HCT116 (cell line): ENCODE results near the gene SLC66A1. TPM values are rescaled to one million over a fixed set of nuclear protein-coding genes. Genes with fewer than 3 reads are reported as not detected.

Experiments
- ATAC-seq: fragments of 200-7000 bp; cut with Tn5 transposase; 2 replicates; pipeline ENCODE4 v1.9.1; 2020; ENCODE audit warnings: mild to moderate bottlenecking, moderate library complexity
- BruUV-seq: library from RNA; stranded (reverse); fragments of 400-500 nt; replicated peaks from 2 replicates; lab custom pipeline; 2021; lab: Mats Ljungman, UMichigan
- CTCF ChIA-PET: fragments of 300-600 bp; sonication (Branson Sonifier 250); formaldehyde crosslinking; loops from one replicate; lab custom pipeline; 2021; ENCODE audit warnings: antibody characterized with exemption; lab: Charles Lee
- POLR2A ChIA-PET: fragments of 300-600, 350-600 bp; sonication (Branson Sonifier 250); formaldehyde crosslinking; loops from one replicate; lab custom pipeline; 2021; ENCODE audit warnings: antibody characterized with exemption; lab: Charles Lee
- RAD21 ChIA-PET, 2 experiments: fragments of 300-600 bp; sonication (Branson Sonifier 250); formaldehyde crosslinking; loops; one replicate each; lab custom pipeline; 2023; ENCODE audit warnings: low total read pairs in 2 of 2; ENCODE audit not compliant: uncharacterized antibody in 2 of 2, unreplicated experiment in 2 of 2, low non-redundant PET in 1 of 2; lab: Charles Lee
- DNase-seq: peaks from one replicate; pipeline ENCODE4 v3.0.0-alpha.2; 2010; ENCODE audit warnings: low read depth, low spot score
- H2AFZ ChIP-seq: fragments of 200-600 bp; shearing (Covaris generic), sonication (generic); 2 replicates; pipeline ENCODE4 v1.6.1; 2017; ENCODE audit warnings: low read depth, mixed run types, mixed read lengths, antibody characterized with exemption, low read length; ENCODE audit not compliant: poor library complexity, severe bottlenecking
- H3K27ac ChIP-seq: 2 replicates; pipeline ENCODE4 v1.5.1; 2012; ENCODE audit warnings: low read depth, low read length
- H3K27me3 ChIP-seq: fragments of 200-600 bp; sonication (generic); 2 replicates; pipeline ENCODE4 v1.6.1; 2016; ENCODE audit warnings: mixed run types, low read length, mixed read lengths; ENCODE audit not compliant: insufficient read depth
- H3K36me3 ChIP-seq, 2 experiments: fragments of 200-500 bp in 1 of 2; fragments of 200-600 bp in 1 of 2; sonication (Bioruptor generic) in 1 of 2; sonication (generic) in 1 of 2; 2 replicates each; pipeline versions ENCODE4 v1.5.1 to v1.6.1; 2014 to 2016; ENCODE audit warnings: low read length in 2 of 2, inconsistent platforms in 1 of 2, mixed read lengths in 1 of 2, mixed run types in 1 of 2; ENCODE audit not compliant: insufficient read depth in 2 of 2, control insufficient read depth in 1 of 2
- H3K4me1 ChIP-seq, 2 experiments: fragments of 200-600 bp in 1 of 2; sonication (generic) in 1 of 2; 2 replicates each; pipeline versions ENCODE4 v1.5.1 to v1.6.1; 2012 to 2017; ENCODE audit warnings: low read length in 2 of 2, inconsistent platforms in 1 of 2, mild to moderate bottlenecking in 1 of 2, mixed read lengths in 1 of 2, mixed run types in 1 of 2, moderate library complexity in 1 of 2; ENCODE audit not compliant: insufficient read depth in 2 of 2, control insufficient read depth in 1 of 2
- H3K4me2 ChIP-seq: fragments of 200-600 bp; sonication (generic); 2 replicates; pipeline ENCODE4 v1.6.1; 2017; ENCODE audit warnings: mixed run types, low read length, mixed read lengths
- H3K4me3 ChIP-seq, 2 experiments: fragments of 200-600 bp in 1 of 2; sonication (generic) in 1 of 2; replicated peaks in 1 of 2; 2 replicates each; pipeline ENCODE4 v1.5.1; 2011 to 2016; ENCODE audit warnings: low read length in 2 of 2, control low read depth in 1 of 2, low read depth in 1 of 2, mild to moderate bottlenecking in 1 of 2, mixed read lengths in 1 of 2, mixed run types in 1 of 2
- H3K79me2 ChIP-seq: fragments of 200-600 bp; sonication (generic); 2 replicates; pipeline ENCODE4 v1.6.1; 2017; ENCODE audit warnings: mild to moderate bottlenecking, mixed run types, low read length, moderate library complexity, mixed read lengths; ENCODE audit not compliant: insufficient read depth
- H3K9ac ChIP-seq: fragments of 200-600 bp; sonication (generic); 2 replicates; pipeline ENCODE4 v1.6.1; 2016; ENCODE audit warnings: low read length, mixed read lengths
- H3K9me2 ChIP-seq: fragments of 200-600 bp; sonication (generic), shearing (Covaris generic); 2 replicates; pipeline ENCODE4 v1.6.1; 2017; ENCODE audit warnings: mixed run types, mild to moderate bottlenecking, moderate library complexity; ENCODE audit not compliant: insufficient read depth
- H3K9me3 ChIP-seq, 2 experiments: fragments of 200-500 bp in 1 of 2; fragments of 200-600 bp in 1 of 2; sonication (Bioruptor generic) in 1 of 2; sonication (generic) in 1 of 2; 2 replicates each; pipeline ENCODE4 v1.6.1; 2014 to 2017; ENCODE audit warnings: low read length in 2 of 2, mixed read lengths in 2 of 2, inconsistent platforms in 1 of 2, low read depth in 1 of 2, mild to moderate bottlenecking in 1 of 2, mixed run types in 1 of 2, moderate library complexity in 1 of 2; ENCODE audit not compliant: control insufficient read depth in 1 of 2, insufficient read depth in 1 of 2
- H4K20me1 ChIP-seq: fragments of 200-600 bp; sonication (generic), shearing (Covaris generic); 2 replicates; pipeline ENCODE4 v1.6.1; 2017; ENCODE audit warnings: mixed run types, mild to moderate bottlenecking, moderate library complexity; ENCODE audit not compliant: insufficient read depth
- ATF3 ChIP-seq: IDR thresholded peaks from 2 replicates; pipeline ENCODE4 v1.6.1; 2012
- CBX3 ChIP-seq: IDR thresholded peaks from 2 replicates; pipeline ENCODE4 v1.6.1; 2012; ENCODE audit warnings: low read depth
- CEBPB ChIP-seq: IDR thresholded peaks from 2 replicates; pipeline ENCODE4 v1.6.1; 2012; ENCODE audit warnings: low read depth
- EGR1 ChIP-seq: IDR thresholded peaks from 2 replicates; pipeline ENCODE4 v1.6.1; 2012; ENCODE audit warnings: low read depth
- ELF1 ChIP-seq: IDR thresholded peaks from 2 replicates; pipeline ENCODE4 v1.6.1; 2012; ENCODE audit warnings: low read depth, borderline replicate concordance
- EZH2 ChIP-seq: fragments of 200-600 bp; sonication (generic); IDR thresholded peaks from 2 replicates; pipeline ENCODE4 v1.6.1; 2017; ENCODE audit warnings: antibody characterized with exemption, mixed run types
- EZH2phosphoT487 ChIP-seq: fragments of 200-600 bp; IDR thresholded peaks from 2 replicates; pipeline ENCODE4 v1.6.1; 2018; ENCODE audit warnings: antibody characterized with exemption, borderline replicate concordance
- FOSL1 ChIP-seq: IDR thresholded peaks from 2 replicates; pipeline ENCODE4 v1.6.1; 2012; ENCODE audit warnings: low read depth
- POLR2A ChIP-seq: IDR thresholded peaks from 2 replicates; pipeline ENCODE4 v1.7.0; 2011; ENCODE audit warnings: borderline replicate concordance; ENCODE audit not compliant: insufficient read depth, insufficient read length; ENCODE audit errors: extremely low read depth
- POLR2AphosphoS5 ChIP-seq: IDR thresholded peaks from 2 replicates; pipeline ENCODE4 v1.6.1; 2011; ENCODE audit warnings: mild to moderate bottlenecking, low read depth, low read length, moderate library complexity
- RAD21 ChIP-seq: IDR thresholded peaks from 2 replicates; pipeline ENCODE4 v1.6.1; 2012; ENCODE audit warnings: low read depth, mild to moderate bottlenecking
- REST ChIP-seq: IDR thresholded peaks from 2 replicates; pipeline ENCODE4 v1.6.1; 2012; ENCODE audit warnings: low read depth
- SP1 ChIP-seq: IDR thresholded peaks from 2 replicates; pipeline ENCODE4 v1.6.1; 2012; ENCODE audit warnings: low read depth
- ZFX ChIP-seq: fragments of 450-650 bp; IDR thresholded peaks from 2 replicates; pipeline ENCODE4 v1.6.1; 2017
- ZNF274 ChIP-seq: fragments of 200-500 bp; sonication (Bioruptor generic); IDR thresholded peaks from 2 replicates; pipeline ENCODE4 v1.6.1; 2014; ENCODE audit warnings: mild to moderate bottlenecking, low read depth, low read length, inconsistent platforms
- intact Hi-C: fragments of 100-400 bp; cut with micrococcal nuclease; formaldehyde crosslinking; loops from 2 replicates; pipeline ENCODE4 v1.10.0; 2022
- total RNA-seq: library from RNA; stranded (reverse); gene quantifications from one replicate; pipeline ENCODE4 v1.2.1, GENCODE V29; 2021; ENCODE audit not compliant: unreplicated experiment

Gene SLC66A1
- total RNA-seq, 1 experiment from 2014 or later, result 11.1 TPM

GRCh38 chr1:19375631-19376400 is 63.7 kb downstream of the SLC66A1 start (continued):
- no peak for TF ChIP-seq EGR1
- no peak for TF ChIP-seq ELF1
- TF ChIP-seq ZNF274, result no peak

- RAD21 ChIA-PET, result no interaction called here
- POLR2A ChIA-PET, result no interaction called here
- Histone ChIP-seq H2AFZ (no peak overlapping the region), H3K9ac (no peak overlapping the region), H4K20me1 (no peaks in the 10 kb centered on the region), H3K27me3 (no peaks in the 10 kb centered on the region), H3K4me3 (no peak overlapping the region), H3K79me2 (no peaks in the 10 kb centered on the region; the same call in 1 of the 2 replicates), H3K4me1 (no peaks in the 10 kb centered on the region), H3K9me2 (no peaks in the 10 kb centered on the region), H3K36me3 (peaks cover 5 to 22% of the 10 kb centered on the region in 2 experiments; a peak in 2 of 4 replicates), H3K27ac (no peak overlapping the region), H3K4me2 (no peak overlapping the region), H3K9me3 (no peaks in the 10 kb centered on the region)
- TF ChIP-seq POLR2A (no peak), ATF3 (no peak), REST (no peak), ZFX (no peak), CBX3 (no peak), EZH2 (no peak), FOSL1 (no peak), EZH2phosphoT487 (no peak), ELF1 (no peak), POLR2AphosphoS5 (no peak), SP1 (no peak), CEBPB (no peak), ZNF274 (no peak), RAD21 (no peak)
- TSS peak; percentile 30 for BruUV-seq
- intact Hi-C loops, result no loop called here
- CTCF ChIA-PET, result no interaction called here
- DNase-seq (no peak), ATAC-seq (no peak)
Measured at GRCh38 chr1:19376428-19377372, 64.6 kb downstream of the SLC66A1 start.
